Choroid plexus epithelial cell (primary cell): ENCODE data around the gene MS4A18.
"Not testable (repeated sequence)": the region's sequence is repeated elsewhere in the genome, so short reads cannot be mapped to it uniquely, and the experiment has no call there.

Source experiments
- DNase-seq: peaks from one replicate; pipeline ENCODE4 v3.0.0-alpha.2; 2010; ENCODE audit warnings: low read depth
- H3K4me3 ChIP-seq: 2 replicates; pipeline ENCODE4 v1.5.1; 2011; ENCODE audit warnings: low read depth, mild to moderate bottlenecking, control low read depth, low read length, moderate library complexity
- CTCF ChIP-seq: conservative IDR thresholded peaks from 2 replicates; pipeline ENCODE4 v1.5.1; 2011; ENCODE audit warnings: low read depth, mild to moderate bottlenecking, control low read depth, inconsistent platforms, low read length, moderate library complexity

Gene MS4A18

GRCh38 chr11:60724420-60724819, at the start of gene MS4A18:
MS4A18 (plus strand) TSS chr11:60724720.
- H3K4me3 ChIP-seq: no peak within 1 kb of the TSS
- no peak for DNase-seq
- no peak for TF ChIP-seq CTCF

GRCh38 chr11:60678231-60678630, 46.3 kb upstream of the MS4A18 start:
- DNase-seq, H3K4me3 ChIP-seq: not testable (repeated sequence)

- no peak overlapping the region for H3K4me3 ChIP-seq
- TF ChIP-seq CTCF: no peak
- DNase-seq: no peak
Measured at GRCh38 chr11:60679879-60680278, 44.6 kb upstream of the MS4A18 start.

- no peak overlapping the region for H3K4me3 ChIP-seq
- TF ChIP-seq CTCF: no peak
- DNase-seq: no peak
Measured at GRCh38 chr11:60680455-60681119, 43.9 kb upstream of the MS4A18 start.

- not testable (repeated sequence) for H3K4me3 ChIP-seq, DNase-seq
Measured at GRCh38 chr11:60684541-60684848, 40.0 kb upstream of the MS4A18 start.

- no peak for TF ChIP-seq CTCF
- DNase-seq: no peak
- H3K4me3 ChIP-seq: no peak overlapping the region
Measured at GRCh38 chr11:60691661-60692060, 32.9 kb upstream of the MS4A18 start.

GRCh38 chr11:60699284-60699691, 25.2 kb upstream of the MS4A18 start, which contains the start of gene MS4A8:
MS4A8 (plus strand) TSS chr11:60699612; CDS start chr11:60700861, 1,249 bp downstream.
- no peak for TF ChIP-seq CTCF
- DNase-seq: peak; percentile 4
- no peak within 1 kb of the TSS for H3K4me3 ChIP-seq

GRCh38 chr11:60699936-60700335, 24.6 kb upstream of the MS4A18 start:
- TF ChIP-seq CTCF: no peak
- no peak overlapping the region for H3K4me3 ChIP-seq
- DNase-seq: no peak
